Measurements from ENCODE around the gene PTPRS. TPM values are rescaled to one million over a fixed set of nuclear protein-coding genes. Genes with fewer than 3 reads are reported as not detected.

The PTPRS gene
- total and polyA plus RNA-seq, 10 donors: 1.2 to 77.9 (median 44.9) TPM

DNA sequence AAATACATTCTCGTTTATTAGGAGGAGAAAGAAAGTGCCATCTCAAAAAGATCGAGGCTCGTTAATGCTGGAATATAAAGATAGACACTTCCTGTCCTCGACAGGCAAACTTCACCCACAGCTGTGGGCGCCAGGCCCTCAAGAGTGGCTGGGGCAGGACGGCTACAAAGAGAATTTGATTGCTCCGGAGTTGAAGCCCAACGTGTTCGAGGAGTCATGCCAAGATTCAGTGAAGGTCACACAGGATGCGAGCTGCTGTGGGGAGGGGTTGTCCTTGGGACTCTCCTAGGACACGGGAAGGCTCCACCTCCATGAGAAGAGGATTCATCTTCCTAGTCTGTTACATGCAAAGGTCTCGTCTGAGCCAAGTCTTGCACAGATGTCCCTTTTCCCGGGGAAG lies 16.3 kb upstream of the PTPRS start:
- 42 to 57% (median 44%) methylated on average over 11 to 13 of the region's 13 CpGs for WGBS, 5 donors
- intact Hi-C loops (cut with DNase I; ENCODE audit: low total_unique reads): no loop called here

DNA sequence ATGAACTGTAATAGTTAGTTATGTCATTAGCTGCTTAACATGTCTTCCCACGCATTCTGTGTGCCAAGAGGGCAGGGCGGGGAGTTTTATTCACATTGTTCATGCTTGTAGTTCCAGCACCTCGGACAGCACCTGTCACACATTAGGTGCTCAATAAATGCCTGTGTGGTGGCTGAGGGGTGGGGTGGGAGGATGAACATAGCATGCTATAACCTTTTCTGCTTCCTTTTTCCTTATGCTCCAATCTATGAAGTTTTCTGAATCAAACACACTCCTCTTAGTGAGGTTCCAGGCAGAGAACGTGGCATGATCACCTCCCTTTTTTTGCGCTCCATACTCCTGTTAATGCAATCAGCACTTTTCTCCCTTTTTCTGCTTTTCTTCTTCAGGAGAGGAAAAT lies 15.8 kb upstream of the PTPRS start:
- DNase-seq: peak; percentile 6
- TF ChIP-seq POLR2AphosphoS5 (IDR thresholded peaks at IDR 0.05): no peak
- TF ChIP-seq CTCF (IDR thresholded peaks at IDR 0.05 in 8 of 11, conservative IDR thresholded peaks at IDR 0.05 in 3 of 11): no peak
- Histone ChIP-seq H3K4me3 (no peak overlapping the region), H3K9me3 (no peaks in the 10 kb centered on the region), H3K27me3 (replicated peaks in 1 of 7) (peaks cover 0 to 92% (median 13%) of the 10 kb centered on the region in 7 donors), H3K4me1 (no peaks in the 10 kb centered on the region), H3K27ac (no peak overlapping the region), H3K36me3 (no peaks in the 10 kb centered on the region)
- WGBS, 5 donors: 72 to 87% (median 81%) methylated on average over 5 of the region's 5 CpGs
- intact Hi-C loops (cut with DNase I; ENCODE audit: low total_unique reads): no loop called here

More for the DNA sequence above, 16.3 kb upstream of the PTPRS start:
- Histone ChIP-seq H3K27me3 (replicated peaks in 1 of 7) (peaks cover 0 to 93% (median 13%) of the 10 kb centered on the region in 7 donors), H3K4me3 (no peak overlapping the region), H3K27ac (no peak overlapping the region), H3K4me1 (no peaks in the 10 kb centered on the region), H3K36me3 (no peaks in the 10 kb centered on the region), H3K9me3 (no peaks in the 10 kb centered on the region)
- DNase-seq: peak; percentile 47
- TF ChIP-seq POLR2A (IDR thresholded peaks at IDR 0.05) (no peak), POLR2AphosphoS5 (IDR thresholded peaks at IDR 0.05) (no peak), CTCF (IDR thresholded peaks at IDR 0.05 in 8 of 11, conservative IDR thresholded peaks at IDR 0.05 in 3 of 11) (no peak)

GRCh38 chr19:5355693-5356092 lies 15.1 kb upstream of the PTPRS start:
- Histone ChIP-seq H3K36me3 (no peaks in the 10 kb centered on the region), H3K4me1 (no peaks in the 10 kb centered on the region), H3K27ac (no peak overlapping the region), H3K4me3 (no peak overlapping the region), H3K9me3 (no peaks in the 10 kb centered on the region), H3K27me3 (replicated peaks in 1 of 7) (peaks cover 0 to 91% (median 12%) of the 10 kb centered on the region in 7 donors)
- intact Hi-C loops (cut with DNase I; ENCODE audit: low total_unique reads): no loop called here
- WGBS, 5 donors: 52 to 72% (median 55%) methylated on average over 5 of the region's 5 CpGs
- TF ChIP-seq POLR2AphosphoS5 (IDR thresholded peaks at IDR 0.05) (no peak), CTCF (IDR thresholded peaks at IDR 0.05 in 8 of 11, conservative IDR thresholded peaks at IDR 0.05 in 3 of 11) (no peak), POLR2A (IDR thresholded peaks at IDR 0.05) (no peak)
- no peak for DNase-seq

- TF ChIP-seq POLR2AphosphoS5 (IDR thresholded peaks at IDR 0.05) (no peak), POLR2A (IDR thresholded peaks at IDR 0.05) (no peak)
- intact Hi-C loops (cut with DNase I; ENCODE audit: low total_unique reads): no loop called here
- H3K4me1 ChIP-seq: no peaks in the 10 kb centered on the region
- no peaks in the 10 kb centered on the region for H3K9me3 ChIP-seq
- DNase-seq: peak; percentile 31
- WGBS, 5 donors: 61 to 71% (median 64%) methylated on average over 6 to 9 of the region's 9 CpGs
- H3K27ac ChIP-seq: no peak overlapping the region
- H3K36me3 ChIP-seq: no peaks in the 10 kb centered on the region
- peaks cover 0 to 90% (median 6%) of the 10 kb centered on the region in 7 donors for H3K27me3 ChIP-seq (replicated peaks in 1 of 7)
- no peak overlapping the region for H3K4me3 ChIP-seq
Measured at GRCh38 chr19:5355076-5355475, 14.5 kb upstream of the PTPRS start.

DNA sequence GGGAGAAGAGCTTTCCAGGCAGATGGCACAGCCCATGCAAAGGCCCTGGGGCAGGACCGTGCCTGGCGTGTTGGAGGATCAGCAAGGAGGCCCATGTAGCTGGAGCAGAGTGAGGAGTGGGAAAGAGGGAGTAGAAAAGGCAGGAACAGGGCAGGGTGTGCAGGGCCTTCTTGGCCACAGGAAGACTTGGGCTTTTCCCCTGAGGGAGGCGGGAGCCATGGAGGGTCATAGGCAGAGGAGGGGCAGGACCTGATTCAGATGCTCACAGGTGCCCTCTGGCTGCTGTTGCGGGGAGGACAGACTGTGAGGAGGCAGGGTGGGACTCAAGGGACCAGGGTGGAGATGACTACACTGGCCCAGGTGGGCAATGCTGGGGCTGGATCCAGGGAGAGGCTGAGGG lies 13.8 kb upstream of the PTPRS start:
- no peaks in the 10 kb centered on the region for H3K36me3 ChIP-seq

More for the DNA sequence above, 13.8 kb upstream of the PTPRS start:
- Histone ChIP-seq H3K27me3 (replicated peaks in 1 of 7) (peaks cover 0 to 90% (median 4%) of the 10 kb centered on the region in 7 donors), H3K4me1 (no peaks in the 10 kb centered on the region), H3K27ac (no peak overlapping the region), H3K9me3 (no peaks in the 10 kb centered on the region), H3K4me3 (no peak overlapping the region)
- intact Hi-C loops (cut with DNase I; ENCODE audit: low total_unique reads): no loop called here
- TF ChIP-seq POLR2A (IDR thresholded peaks at IDR 0.05): no peak
- no peak for TF ChIP-seq CTCF (IDR thresholded peaks at IDR 0.05 in 8 of 11, conservative IDR thresholded peaks at IDR 0.05 in 3 of 11)
- TF ChIP-seq POLR2AphosphoS5 (IDR thresholded peaks at IDR 0.05): no peak
- DNase-seq: no peak
- WGBS, 5 donors: 82 to 94% (median 88%) methylated on average over 4 of the region's 4 CpGs
